EL (cell line): ENCODE data around the gene LMO7.
"Not testable (repeated sequence)": the region's sequence is repeated elsewhere in the genome, so short reads cannot be mapped to it uniquely, and the experiment has no call there.

Experiments used
- DNase-seq: peaks from one replicate; pipeline ENCODE4 v3.0.0-alpha.2; 2016

LMO7 gene

GRCh38 chr13:75780103-75780502 is 144.0 kb downstream of the LMO7 start:
- DNase-seq: not testable (repeated sequence)

GRCh38 chr13:75782985-75783384 is 146.9 kb downstream of the LMO7 start:
- peak; percentile 32 for DNase-seq

- no peak for DNase-seq
Measured at GRCh38 chr13:75784003-75784402, 147.9 kb downstream of the LMO7 start.

- DNase-seq: no peak
Measured at GRCh38 chr13:75785130-75785529, 149.0 kb downstream of the LMO7 start.

GRCh38 chr13:75787249-75787928 is 151.3 kb downstream of the LMO7 start:
- peak; percentile 64 for DNase-seq

- DNase-seq: peak; percentile 82
Measured at GRCh38 chr13:75788481-75788981, 152.4 kb downstream of the LMO7 start.

GRCh38 chr13:75789451-75790197 is 153.5 kb downstream of the LMO7 start:
- no peak for DNase-seq

GRCh38 chr13:75790198-75790970 is 154.3 kb downstream of the LMO7 start:
- DNase-seq: no peak

- peak; percentile 36 for DNase-seq
Measured at GRCh38 chr13:75792526-75793187, 156.5 kb downstream of the LMO7 start.

GRCh38 chr13:75793188-75793567 is 157.0 kb downstream of the LMO7 start:
- DNase-seq: not testable (repeated sequence)

GRCh38 chr13:75794663-75795062 is 158.5 kb downstream of the LMO7 start:
- DNase-seq: no peak

GRCh38 chr13:75795274-75795673 is 159.1 kb downstream of the LMO7 start:
- no peak for DNase-seq

- no peak for DNase-seq
Measured at GRCh38 chr13:75796825-75797224, 160.7 kb downstream of the LMO7 start.

GRCh38 chr13:75797239-75797638 is 161.1 kb downstream of the LMO7 start:
- no peak for DNase-seq

GRCh38 chr13:75797719-75798118 is 161.6 kb downstream of the LMO7 start:
- DNase-seq: no peak

GRCh38 chr13:75798353-75799255 is 162.5 kb downstream of the LMO7 start:
- DNase-seq: peak; percentile 61

- DNase-seq: no peak
Measured at GRCh38 chr13:75800545-75800944, 164.4 kb downstream of the LMO7 start.

- peak; percentile 20 for DNase-seq
Measured at GRCh38 chr13:75801388-75801945, 165.3 kb downstream of the LMO7 start.

GRCh38 chr13:75802161-75802560 is 166.0 kb downstream of the LMO7 start:
- DNase-seq: no peak

- no peak for DNase-seq
Measured at GRCh38 chr13:75803164-75803611, 167.1 kb downstream of the LMO7 start.

- DNase-seq: no peak
Measured at GRCh38 chr13:75804054-75804453, 167.9 kb downstream of the LMO7 start.
